Activated T-cell treated with anti-CD3 and anti-CD28 coated beads, Interleukin-2, amount 50 U/mL, for 4 hours (primary cell): ENCODE data around the gene RNU1-4. TPM values are rescaled to one million over a fixed set of nuclear protein-coding genes. Genes with fewer than 3 reads are reported as not detected.
"Not testable (repeated sequence)": the region's sequence is repeated elsewhere in the genome, so short reads cannot be mapped to it uniquely, and the experiment has no call there.

Experiments
- ATAC-seq, 2 donors: fragments of 200-7000 bp; cut with Tn5 transposase; one replicate each; pipeline ENCODE4 v1.10.0; 2021
- DNase-seq: peaks from one replicate; pipeline ENCODE4 v3.0.0-alpha.2; 2020
- H3K27me3 Mint-ChIP-seq: one replicate; pipeline ENCODE4 v1.8.0; 2021; ENCODE audit warnings: low read depth, mixed read lengths
- H3K36me3 Mint-ChIP-seq: one replicate; pipeline ENCODE4 v1.8.0; 2022; ENCODE audit warnings: mixed read lengths; ENCODE audit not compliant: insufficient read depth
- H3K4me1 Mint-ChIP-seq: one replicate; pipeline ENCODE4 v1.8.0; 2021; ENCODE audit warnings: low read depth, mixed read lengths
- H3K4me3 Mint-ChIP-seq: one replicate; pipeline ENCODE4 v1.8.0; 2021; ENCODE audit warnings: mild to moderate bottlenecking, moderate library complexity, mixed read lengths
- H3K9me3 Mint-ChIP-seq: one replicate; pipeline ENCODE4 v1.8.0; 2021; ENCODE audit warnings: mixed read lengths
- total RNA-seq, 3 donors: library from RNA; stranded (reverse); gene quantifications; one replicate each; pipeline ENCODE4 v1.2.1, GENCODE V29; 2021

The RNU1-4 gene
- total RNA-seq, 3 donors from 2014 or later: 1,321 to 1,622 (median 1,616) TPM

DNA sequence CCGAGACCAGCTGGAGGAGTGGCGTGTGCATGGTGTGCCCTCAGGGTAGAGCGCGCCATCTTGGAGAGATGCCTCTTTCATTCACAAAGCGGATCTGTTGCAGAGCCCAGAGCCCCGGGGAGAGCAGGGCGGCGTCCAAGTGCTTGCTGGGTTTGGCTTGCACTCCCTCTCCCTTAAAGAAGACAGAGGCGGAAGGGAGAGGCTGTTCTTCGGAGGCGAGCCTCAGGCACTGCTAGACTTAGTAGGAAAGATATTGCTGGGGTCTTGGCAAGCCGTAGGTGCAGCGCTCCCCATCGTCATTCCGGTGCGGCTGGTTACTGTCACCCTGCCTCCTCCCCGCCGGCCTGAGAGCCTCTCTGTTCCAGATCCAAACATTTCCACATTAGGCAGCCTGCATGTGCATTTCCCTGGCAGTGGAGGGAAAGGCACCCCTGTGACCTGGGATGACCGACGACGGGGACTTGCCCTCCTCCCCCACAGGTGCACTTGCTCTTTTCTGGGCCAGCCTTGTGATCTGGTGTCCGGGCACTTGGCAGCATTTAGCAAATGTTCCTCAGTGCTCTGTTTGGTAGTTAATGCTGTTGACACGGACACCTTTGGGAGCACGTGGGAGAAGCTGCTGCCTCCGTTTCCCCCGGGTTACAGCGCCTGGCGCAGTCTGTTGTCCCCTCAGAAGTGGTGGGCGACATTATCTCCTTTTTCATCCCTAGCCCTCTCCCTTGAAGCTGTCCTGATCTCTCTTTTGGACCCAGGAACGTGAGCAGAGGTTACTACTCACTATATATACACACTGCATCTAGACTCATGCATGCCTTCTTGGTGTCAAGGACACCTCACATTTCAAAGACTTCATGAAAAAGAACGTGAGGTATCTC lies 25.7 kb downstream of the RNU1-4 start:
- H3K4me1 Mint-ChIP-seq, H3K4me3 Mint-ChIP-seq, DNase-seq, H3K36me3 Mint-ChIP-seq, H3K9me3 Mint-ChIP-seq, ATAC-seq: not testable (repeated sequence)
- H3K27me3 Mint-ChIP-seq: peaks cover 25% of the 10 kb centered on the region

DNA sequence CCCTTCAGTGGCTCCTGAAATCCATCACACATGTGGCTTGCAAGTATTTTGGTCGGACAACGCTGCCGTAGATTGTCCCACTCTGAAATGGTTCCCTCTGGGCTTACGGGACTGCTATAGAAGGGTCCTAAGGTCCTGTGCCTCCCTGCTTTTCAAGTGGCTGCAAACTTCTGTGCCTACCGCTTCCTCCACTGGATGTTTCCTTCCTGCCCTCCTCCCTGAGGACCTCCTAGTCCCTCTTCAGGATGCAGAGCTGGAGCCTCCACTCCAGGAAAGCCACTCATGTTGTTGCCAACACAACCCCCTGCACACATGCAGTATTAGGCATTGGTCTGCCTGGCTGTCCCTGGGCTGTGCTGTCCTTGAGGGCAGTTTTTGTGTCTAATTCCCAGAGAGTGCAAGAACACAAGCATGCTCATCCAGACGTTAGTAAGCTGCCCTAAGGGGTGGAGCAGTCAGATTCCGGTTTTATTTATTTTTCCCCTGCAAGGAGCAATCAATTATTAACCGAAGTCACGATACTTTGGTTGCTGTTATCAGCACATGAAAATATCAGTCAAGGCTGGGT lies 26.5 kb downstream of the RNU1-4 start:
- not testable (repeated sequence) for DNase-seq, H3K36me3 Mint-ChIP-seq, H3K4me1 Mint-ChIP-seq, ATAC-seq, H3K9me3 Mint-ChIP-seq, H3K4me3 Mint-ChIP-seq
- H3K27me3 Mint-ChIP-seq: peaks cover 27% of the 10 kb centered on the region

DNA sequence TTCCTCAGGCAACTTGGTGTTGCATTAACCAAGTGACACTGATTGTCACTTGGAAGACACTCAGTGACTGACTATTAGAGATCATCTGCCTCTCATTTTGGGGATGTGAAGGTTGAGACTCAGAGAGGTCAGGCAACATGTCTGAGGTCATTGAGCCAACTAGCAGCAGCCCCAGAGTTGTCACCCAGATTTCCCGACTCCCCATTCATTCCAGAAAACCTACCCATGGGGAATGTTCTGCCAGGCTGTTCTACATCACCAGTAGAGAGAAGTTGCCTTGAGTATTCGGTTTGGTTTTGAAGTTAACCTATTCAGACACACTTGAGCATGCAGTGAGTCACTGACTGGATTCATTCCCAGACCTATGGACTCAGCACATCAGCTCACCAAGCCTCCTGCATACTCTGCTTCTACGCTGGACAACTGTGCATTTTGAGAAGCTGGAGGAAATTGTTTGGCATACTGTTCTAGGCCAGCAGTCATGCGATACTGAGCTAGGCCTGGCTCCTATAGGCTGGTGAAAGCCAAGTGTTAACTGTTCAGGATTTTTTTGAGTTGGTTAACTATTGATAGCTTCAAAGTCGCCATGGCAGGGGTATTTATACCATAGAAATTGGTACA lies 29.9 kb downstream of the RNU1-4 start:
- H3K9me3 Mint-ChIP-seq, H3K4me3 Mint-ChIP-seq, DNase-seq, H3K4me1 Mint-ChIP-seq, ATAC-seq, H3K36me3 Mint-ChIP-seq: not testable (repeated sequence)
- peaks cover 36% of the 10 kb centered on the region for H3K27me3 Mint-ChIP-seq

DNA sequence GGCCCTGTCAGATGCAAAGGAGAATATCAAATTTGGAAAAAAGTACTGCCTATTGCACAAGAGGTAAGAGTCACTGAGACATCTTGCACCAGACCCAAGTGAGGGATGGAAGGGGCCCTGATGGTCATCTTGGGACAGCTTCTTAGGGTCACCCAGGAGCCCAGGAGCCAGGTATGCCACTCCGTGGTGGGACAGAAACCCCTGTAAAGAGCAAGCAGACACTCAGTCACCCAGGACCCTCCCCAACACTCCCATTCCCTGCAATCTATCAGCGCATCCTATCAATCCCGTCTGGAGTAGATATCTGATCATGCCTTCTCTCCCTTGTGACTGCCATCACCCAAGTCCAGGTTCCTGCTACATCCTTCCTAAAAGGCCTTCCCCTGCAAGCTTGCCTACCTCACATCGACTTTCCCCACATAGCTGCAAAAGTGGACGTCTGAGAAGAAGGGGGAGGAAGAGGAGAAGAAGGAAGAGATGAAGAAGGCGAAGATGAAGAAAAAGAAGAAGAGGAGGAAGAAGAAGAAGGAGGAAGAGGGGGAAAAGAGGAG lies 30.7 kb downstream of the RNU1-4 start:
- H3K4me3 Mint-ChIP-seq, ATAC-seq, H3K36me3 Mint-ChIP-seq, H3K4me1 Mint-ChIP-seq, DNase-seq, H3K9me3 Mint-ChIP-seq: not testable (repeated sequence)
- H3K27me3 Mint-ChIP-seq: peaks cover 32% of the 10 kb centered on the region

DNA sequence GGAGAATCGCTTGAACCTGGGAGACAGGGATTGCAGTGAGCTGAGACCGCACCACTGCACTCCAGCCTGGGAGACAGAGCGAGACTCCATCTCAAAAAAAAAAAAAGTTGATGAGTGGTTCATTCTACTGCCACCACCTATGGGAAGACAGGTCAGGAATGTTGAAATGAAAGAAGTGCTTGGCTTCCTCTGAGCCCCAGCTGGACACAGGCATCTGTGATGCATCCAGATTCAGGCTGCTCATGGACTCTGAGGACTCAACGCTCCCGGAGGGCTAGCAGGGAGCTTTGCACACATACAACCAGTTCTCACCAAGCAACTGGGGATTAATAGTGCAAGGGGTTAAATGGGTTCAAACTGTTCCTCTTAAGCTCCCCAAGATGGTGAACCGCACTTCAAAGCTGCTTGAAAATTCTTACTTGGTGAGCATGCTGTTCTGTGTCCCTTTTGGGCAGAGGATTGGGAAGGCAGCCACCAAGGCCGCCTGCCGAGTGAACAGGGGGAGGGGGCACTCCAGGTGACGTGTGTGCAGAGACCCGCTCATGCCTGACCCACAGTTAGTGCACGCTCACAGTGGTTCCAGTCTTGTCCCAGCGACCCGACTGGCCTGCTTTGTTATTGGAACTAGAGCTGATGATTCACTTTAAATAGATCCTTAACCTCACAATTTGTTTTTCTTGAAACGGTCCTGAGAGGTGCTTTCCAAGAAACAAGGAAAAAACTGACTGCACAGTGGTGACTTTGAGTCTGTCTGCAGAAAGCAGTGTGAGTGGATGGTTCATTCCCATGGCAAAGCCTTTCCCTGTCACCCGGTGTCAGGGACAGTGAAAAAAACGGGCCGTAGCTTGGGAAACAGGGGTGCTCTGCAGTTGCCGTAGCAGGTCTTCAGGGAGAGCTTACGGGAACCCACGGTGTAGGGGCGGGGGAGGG lies 32.2 kb downstream of the RNU1-4 start:
- not testable (repeated sequence) for H3K36me3 Mint-ChIP-seq, ATAC-seq, H3K9me3 Mint-ChIP-seq, DNase-seq, H3K4me3 Mint-ChIP-seq, H3K4me1 Mint-ChIP-seq
- H3K27me3 Mint-ChIP-seq: peaks cover 28% of the 10 kb centered on the region

DNA sequence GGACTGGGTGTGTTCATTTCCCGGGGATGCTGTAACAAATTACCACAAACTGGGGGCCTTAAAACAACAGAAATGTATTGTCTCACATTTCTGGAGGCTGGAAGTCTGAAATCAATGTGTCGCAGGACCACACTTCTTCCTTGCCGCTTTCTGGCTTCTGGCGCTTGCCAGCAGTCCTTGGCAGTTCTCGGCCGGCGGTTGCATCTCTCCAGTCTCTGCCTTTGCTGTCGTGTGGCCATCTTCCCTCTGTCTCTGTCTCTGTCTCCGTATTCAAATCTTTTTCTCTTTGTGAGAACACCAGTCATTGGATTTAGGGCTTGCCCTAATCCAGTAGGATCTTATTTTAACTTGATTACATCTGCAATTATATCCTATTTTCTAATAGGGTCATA lies 32.9 kb downstream of the RNU1-4 start:
- H3K4me3 Mint-ChIP-seq, H3K9me3 Mint-ChIP-seq, DNase-seq, H3K36me3 Mint-ChIP-seq, H3K4me1 Mint-ChIP-seq, ATAC-seq: not testable (repeated sequence)
- H3K27me3 Mint-ChIP-seq: peaks cover 34% of the 10 kb centered on the region

DNA sequence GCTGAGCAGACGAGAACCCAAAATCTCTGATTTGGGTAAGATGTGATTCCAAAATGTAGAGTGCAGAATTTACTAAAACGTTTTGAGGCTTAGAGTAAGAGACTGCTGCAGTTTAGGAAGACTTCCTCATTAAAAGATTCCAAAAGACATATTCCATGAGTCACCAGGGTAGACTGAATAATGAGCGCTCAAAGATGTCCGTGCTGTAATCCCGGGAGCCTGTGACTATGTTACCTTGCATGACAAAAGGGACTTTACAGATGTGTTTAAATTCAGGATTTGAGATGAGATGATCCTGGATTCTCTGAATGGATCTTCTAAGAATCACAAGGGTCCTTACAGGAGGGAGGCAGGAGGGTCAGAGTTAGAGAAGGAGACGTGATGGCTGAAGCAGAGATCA lies 33.4 kb downstream of the RNU1-4 start:
- H3K9me3 Mint-ChIP-seq, H3K4me1 Mint-ChIP-seq, ATAC-seq, H3K4me3 Mint-ChIP-seq, DNase-seq, H3K36me3 Mint-ChIP-seq: not testable (repeated sequence)
- H3K27me3 Mint-ChIP-seq: peaks cover 34% of the 10 kb centered on the region

DNA sequence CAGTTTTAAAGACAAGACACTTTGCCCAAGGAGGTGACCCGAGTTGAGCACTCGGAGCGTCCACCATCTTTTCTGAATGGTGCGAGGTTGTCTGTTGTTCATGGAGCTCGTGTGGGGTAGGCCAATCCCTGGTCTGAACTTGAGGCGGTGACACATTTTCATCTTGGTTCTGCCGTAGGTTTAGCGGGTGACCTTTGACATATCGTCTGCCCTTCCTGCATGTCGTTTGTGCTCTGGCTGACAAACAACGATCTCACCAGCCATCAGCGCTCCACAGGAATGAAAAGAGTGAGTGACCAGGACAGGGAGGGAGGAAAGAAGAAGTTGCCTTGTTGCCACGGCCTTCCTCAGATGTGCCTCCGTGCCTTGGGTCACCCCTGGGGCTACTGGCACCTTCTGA lies 34.5 kb downstream of the RNU1-4 start:
- H3K9me3 Mint-ChIP-seq, H3K4me1 Mint-ChIP-seq, DNase-seq, H3K36me3 Mint-ChIP-seq, H3K4me3 Mint-ChIP-seq, ATAC-seq: not testable (repeated sequence)
- H3K27me3 Mint-ChIP-seq: peaks cover 40% of the 10 kb centered on the region

DNA sequence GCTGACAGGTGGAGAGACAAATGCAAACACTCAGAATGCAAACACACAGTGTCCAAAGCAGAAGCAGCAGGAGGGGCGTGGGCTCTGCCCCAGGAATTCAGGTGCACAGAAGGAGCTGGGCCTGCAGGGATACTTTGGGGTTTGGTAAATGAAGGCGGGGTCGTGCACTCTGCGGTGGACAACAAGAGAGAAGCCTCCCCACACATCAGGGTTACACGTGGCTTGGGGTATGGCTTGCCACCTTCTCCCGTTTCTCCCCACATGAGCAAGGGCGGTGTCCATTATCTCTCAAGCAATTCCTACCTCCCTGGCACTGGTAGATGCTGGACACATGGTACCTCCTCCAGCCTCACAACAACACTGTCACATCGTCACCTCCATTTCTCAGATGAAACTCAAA lies 35.0 kb downstream of the RNU1-4 start:
- H3K27me3 Mint-ChIP-seq: peaks cover 41% of the 10 kb centered on the region
- ATAC-seq, H3K9me3 Mint-ChIP-seq, DNase-seq, H3K4me1 Mint-ChIP-seq, H3K36me3 Mint-ChIP-seq, H3K4me3 Mint-ChIP-seq: not testable (repeated sequence)

DNA sequence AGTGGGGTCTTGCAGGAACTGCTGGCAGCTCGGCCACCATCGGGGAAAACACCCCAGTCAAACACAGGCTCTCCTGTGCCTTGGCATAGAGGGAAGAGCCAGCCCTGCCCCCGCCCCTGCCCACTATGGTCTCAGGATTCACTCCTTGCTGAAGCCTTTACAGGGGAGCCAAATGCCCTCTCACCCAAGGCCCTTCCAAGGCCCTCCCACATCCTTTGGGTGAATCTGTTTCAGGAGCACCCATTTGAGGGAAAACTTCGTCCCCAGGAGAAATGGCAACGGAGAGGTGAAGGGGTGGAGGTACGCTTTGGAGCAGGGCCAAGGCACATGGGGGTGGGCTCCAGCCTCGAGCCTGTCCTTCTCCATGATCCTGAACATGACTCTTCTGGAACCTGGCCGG lies 35.9 kb downstream of the RNU1-4 start:
- H3K27me3 Mint-ChIP-seq: peaks cover 41% of the 10 kb centered on the region

DNA sequence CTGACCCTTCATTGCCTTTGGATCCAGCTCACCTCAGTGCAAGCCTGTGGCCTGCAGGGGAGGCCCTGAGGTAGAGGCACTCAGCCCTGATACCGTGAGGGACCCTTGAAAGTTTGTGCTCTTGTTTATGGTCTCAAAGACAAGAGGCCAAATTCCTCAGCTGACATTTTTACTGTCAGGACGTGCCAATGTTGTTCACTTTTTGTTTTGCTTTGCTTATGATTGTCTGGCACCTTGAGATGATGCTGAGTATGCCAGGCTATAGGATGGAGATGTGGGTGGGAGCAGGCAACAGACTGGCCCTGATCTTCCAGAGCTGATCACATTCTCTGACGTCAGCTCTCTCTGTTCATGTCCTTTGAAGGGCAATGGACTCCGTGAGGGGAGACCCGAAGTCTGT lies 36.5 kb downstream of the RNU1-4 start:
- H3K9me3 Mint-ChIP-seq, DNase-seq, H3K4me1 Mint-ChIP-seq, H3K36me3 Mint-ChIP-seq, H3K4me3 Mint-ChIP-seq, ATAC-seq: not testable (repeated sequence)
- peaks cover 41% of the 10 kb centered on the region for H3K27me3 Mint-ChIP-seq

More for the DNA sequence above, 35.9 kb downstream of the RNU1-4 start:
- not testable (repeated sequence) for H3K4me3 Mint-ChIP-seq, H3K36me3 Mint-ChIP-seq, H3K4me1 Mint-ChIP-seq, ATAC-seq, DNase-seq, H3K9me3 Mint-ChIP-seq

DNA sequence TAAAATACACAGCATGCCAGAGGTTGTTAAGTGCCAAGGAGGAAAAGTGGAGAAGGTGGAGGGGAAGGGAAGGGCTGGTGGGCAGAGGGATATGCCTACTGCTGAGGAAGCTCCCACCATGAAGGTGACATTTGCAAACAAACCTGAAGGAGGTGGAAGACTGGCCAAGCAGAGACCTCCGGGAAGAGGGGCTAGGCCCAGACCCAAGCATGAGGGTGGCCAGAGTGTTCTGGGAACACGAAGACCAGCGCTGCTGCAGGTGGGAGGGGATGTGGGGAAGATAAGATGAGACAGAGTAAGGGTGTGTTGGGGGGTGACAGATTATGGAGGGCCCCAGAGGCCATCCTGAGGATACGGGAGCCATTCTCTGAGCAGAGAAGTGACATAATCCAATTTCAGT lies 37.5 kb downstream of the RNU1-4 start:
- not testable (repeated sequence) for H3K4me3 Mint-ChIP-seq, H3K4me1 Mint-ChIP-seq, ATAC-seq, H3K36me3 Mint-ChIP-seq, H3K9me3 Mint-ChIP-seq, DNase-seq
- peaks cover 34% of the 10 kb centered on the region for H3K27me3 Mint-ChIP-seq

DNA sequence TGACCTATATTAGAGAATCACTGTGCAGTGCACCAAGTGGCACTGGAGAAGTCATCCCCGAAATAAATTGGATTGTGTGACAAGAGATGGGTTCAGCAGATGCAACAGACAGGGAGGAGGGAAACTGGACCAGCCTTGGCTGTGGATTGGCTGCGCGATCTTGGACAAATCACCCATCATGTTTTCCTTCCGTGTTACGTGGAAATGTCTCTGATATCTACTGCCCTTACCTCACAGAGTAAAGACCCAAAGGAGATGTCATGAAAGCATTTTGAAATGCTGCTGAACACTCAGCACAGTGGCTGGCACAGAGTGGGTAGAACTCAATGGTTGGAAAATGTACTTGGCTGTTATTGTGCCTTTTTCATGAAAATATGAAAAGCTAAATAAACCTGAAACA lies 39.2 kb downstream of the RNU1-4 start:
- not testable (repeated sequence) for DNase-seq
- H3K27me3 Mint-ChIP-seq: peaks cover 22% of the 10 kb centered on the region

DNA sequence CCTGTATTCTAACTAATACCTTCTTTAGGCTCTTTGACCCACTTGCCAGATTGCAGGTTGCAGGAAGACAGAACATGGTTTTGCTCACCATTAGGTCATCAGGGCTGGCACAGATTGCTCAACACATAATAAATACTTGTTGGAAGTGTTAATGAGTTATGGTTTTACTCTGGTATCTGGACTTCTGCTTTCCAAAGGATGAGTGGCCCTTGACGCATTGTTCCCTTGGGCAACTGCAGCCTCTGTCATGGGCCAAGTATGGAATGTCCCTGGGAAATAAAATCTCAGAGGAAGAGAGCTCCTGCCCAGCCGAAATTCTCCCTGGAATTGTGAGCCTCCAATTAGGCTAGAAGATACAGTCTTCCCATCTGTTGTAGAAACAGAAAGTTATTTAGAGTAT lies 40.7 kb downstream of the RNU1-4 start:
- not testable (repeated sequence) for H3K9me3 Mint-ChIP-seq, ATAC-seq, H3K36me3 Mint-ChIP-seq, H3K4me1 Mint-ChIP-seq, DNase-seq, H3K4me3 Mint-ChIP-seq
- peaks cover 22% of the 10 kb centered on the region for H3K27me3 Mint-ChIP-seq

More for the DNA sequence above, 39.2 kb downstream of the RNU1-4 start:
- H3K36me3 Mint-ChIP-seq, H3K9me3 Mint-ChIP-seq, H3K4me1 Mint-ChIP-seq, ATAC-seq, H3K4me3 Mint-ChIP-seq: not testable (repeated sequence)
